K562 (cell line): ENCODE measurements around the gene PPP4R1. TPM values are rescaled to one million over a fixed set of nuclear protein-coding genes. Genes with fewer than 3 reads are reported as not detected.

Source experiments
- CEBPB ChIP-seq: fragments of 450-650 bp; IDR thresholded peaks from 2 replicates; pipeline ENCODE4 v1.6.1; 2016; ENCODE audit warnings: missing genetic modification characterization, missing compliant biosample characterization
- CHD4 ChIP-seq: fragments of 200-600 bp; sonication (generic); IDR thresholded peaks from 3 replicates; pipeline ENCODE4 v1.6.1; 2012; ENCODE audit warnings: low read depth, mild to moderate bottlenecking, mixed read lengths, low read length, inconsistent platforms; ENCODE audit not compliant: insufficient read depth, insufficient replicate concordance, poor library complexity, severe bottlenecking
- CLOCK ChIP-seq: fragments of 250-450 bp; sonication (Bioruptor Pico); IDR thresholded peaks from 2 replicates; pipeline ENCODE4 v1.4.0; 2020; ENCODE audit warnings: mild to moderate bottlenecking, moderate library complexity, borderline replicate concordance
- DPF2 ChIP-seq: fragments of 450-650 bp; IDR thresholded peaks from 2 replicates; pipeline ENCODE4 v1.6.1; 2016
- ETV6 ChIP-seq, 3 experiments: fragments of 150-350 bp in 1 of 3; sonication (generic) in 1 of 3; formaldehyde crosslinking in 1 of 3; IDR thresholded peaks; 2 replicates each; pipeline versions ENCODE4 v1.6.1 to v1.8.0; 2014 to 2022; ENCODE audit warnings: borderline replicate concordance in 2 of 3, low read depth in 2 of 3, antibody characterized with exemption in 1 of 3, low read length in 1 of 3, mild to moderate bottlenecking in 1 of 3, missing genetic modification reagents in 1 of 3
- HES1 ChIP-seq: fragments of 450-650 bp; IDR thresholded peaks from 2 replicates; pipeline ENCODE4 v1.6.1; 2016; ENCODE audit warnings: low read depth, mild to moderate bottlenecking, moderate library complexity
- HSF4 ChIP-seq: fragments of 250-450 bp; sonication (Bioruptor Pico); IDR thresholded peaks from 2 replicates; pipeline ENCODE4 v2.1.2; 2022; ENCODE audit warnings: mild to moderate bottlenecking, moderate library complexity, borderline replicate concordance
- KDM4B ChIP-seq, 2 experiments: fragments of 450-650 bp in 1 of 2; sonication (generic) in 1 of 2; IDR thresholded peaks; 2 replicates each; pipeline ENCODE4 v1.6.1; 2016 to 2017; ENCODE audit warnings: borderline replicate concordance in 2 of 2, antibody characterized with exemption in 1 of 2, low read depth in 1 of 2, mild to moderate bottlenecking in 1 of 2
- MAZ ChIP-seq, 2 experiments: fragments of 450-650 bp in 1 of 2; sonication (generic) in 1 of 2; formaldehyde crosslinking; IDR thresholded peaks in 1 of 2; conservative IDR thresholded peaks in 1 of 2; 2 replicates each; pipeline versions ENCODE4 v1.4.0 to v1.5.0; 2020; ENCODE audit warnings: mild to moderate bottlenecking in 1 of 2, missing genetic modification reagents in 1 of 2
- MITF ChIP-seq: IDR thresholded peaks from 2 replicates; pipeline ENCODE4 v1.6.1; 2014; ENCODE audit warnings: antibody characterized with exemption
- MYNN ChIP-seq, 2 experiments: sonication (generic); formaldehyde crosslinking in 1 of 2; IDR thresholded peaks; 2 replicates each; pipeline versions ENCODE4 v1.5.0 to v1.6.1; 2016 to 2020; ENCODE audit warnings: antibody characterized with exemption in 1 of 2, missing genetic modification reagents in 1 of 2
- NCOA1 ChIP-seq: fragments of 450-650 bp; IDR thresholded peaks from 2 replicates; pipeline ENCODE4 v1.6.1; 2016; ENCODE audit warnings: low read depth
- NCOR1 ChIP-seq: fragments of 450-650 bp; IDR thresholded peaks from 2 replicates; pipeline ENCODE4 v1.6.1; 2016; ENCODE audit warnings: mild to moderate bottlenecking, moderate library complexity
- NFATC3 ChIP-seq: fragments of 450-650 bp; IDR thresholded peaks from 2 replicates; pipeline ENCODE4 v1.6.1; 2017; ENCODE audit warnings: mild to moderate bottlenecking
- POLR3G ChIP-seq: IDR thresholded peaks from 2 replicates; pipeline ENCODE4 v1.6.1; 2011; ENCODE audit not compliant: insufficient read length, insufficient replicate concordance; ENCODE audit errors: extremely low read depth
- SMARCC2 ChIP-seq: fragments of 450-650 bp; IDR thresholded peaks from 2 replicates; pipeline ENCODE4 v1.6.1; 2017; ENCODE audit warnings: antibody characterized with exemption, moderate library complexity, mild to moderate bottlenecking, low read depth
- SRSF1 ChIP-seq: fragments of 200-400 bp; formaldehyde crosslinking; IDR thresholded peaks from 2 replicates; pipeline ENCODE4 v1.6.1; 2017; ENCODE audit warnings: mild to moderate bottlenecking, low read depth, low read length, moderate library complexity
- TFE3 ChIP-seq: fragments of 450-650 bp; formaldehyde crosslinking; IDR thresholded peaks from 2 replicates; pipeline ENCODE4 v1.4.0; 2020; ENCODE audit warnings: mild to moderate bottlenecking, mixed read lengths
- polyA plus RNA-seq, 8 experiments: library from polyadenylated mRNA; depleted of rRNA in 4 of 8; stranded (reverse) in 5 of 8; unstranded in 3 of 8; fragments of >200 nt; fragmentation: Nextera tagmentation in 2 of 8; fragmentation: Illumina TruSeq in 1 of 8; extraction: Ambion mirVana in 2 of 8; extraction: Trizol in 1 of 8; gene quantifications; 2 replicates each; pipeline versions ENCODE4 v1.2.1 to v1.2.3, GENCODE V29; 2011 to 2014; ENCODE audit warnings: inconsistent platforms in 1 of 8, missing spikeins in 1 of 8
- total RNA-seq, 7 experiments: library from RNA; depleted of rRNA in 6 of 7; stranded (reverse); fragments of >200 nt in 6 of 7; fragmentation: Illumina TruSeq in 2 of 7; extraction: Trizol in 2 of 7; gene quantifications; 2 replicates each; pipeline versions ENCODE4 v1.2.1 to v1.2.3, GENCODE V29; 2011 to 2021; ENCODE audit warnings: low replicate concordance in 1 of 7
- TF ChIP-seq, protein P1 (sequence below): fragments of 250-450 bp; sonication (Bioruptor Pico); IDR thresholded peaks from 2 replicates; pipeline ENCODE4 v1.5.0; 2021

Gene PPP4R1
- total and polyA plus RNA-seq, 9 of the 15 experiments (the other 6 are each of a cell fraction or from before 2014, with no cell fraction given): 23.5 to 136 (median 84.5) TPM

DNA sequence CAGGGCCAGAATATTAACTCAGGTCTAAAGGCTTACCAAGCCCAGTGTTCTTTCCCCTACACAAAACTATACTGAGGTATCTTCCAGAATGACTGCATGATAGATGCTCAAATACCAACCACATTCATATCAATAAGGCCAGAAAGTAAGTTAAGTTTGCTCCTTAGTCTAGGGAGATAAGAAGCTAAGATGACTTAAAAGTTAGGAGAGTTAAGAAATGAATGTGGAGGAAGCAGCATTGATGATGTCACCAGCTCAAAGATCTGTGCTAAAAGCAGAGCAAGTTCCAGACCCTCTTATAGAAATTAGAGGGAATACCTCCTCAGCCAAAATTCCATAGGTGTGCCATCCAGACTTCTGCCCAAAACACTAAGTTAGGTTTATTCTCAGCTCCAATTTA lies 6.1 kb downstream of the PPP4R1 start (continued):
- TF ChIP-seq POLR3G (no peak), SMARCC2 (peak; percentile 76), TFE3 (CRISPR knock-in tag) (no peak), NCOA1 (peak; percentile 45; the same call in 1 of the 2 replicates), NCOR1 (peak; percentile 78), CLOCK (CRISPR knock-in tag) (no peak), MYNN (IDR thresholded peaks at IDR 0.05) (0 out of 2 replicates have a peak, but pooled peaks have one; percentile 20), MYNN (CRISPR knock-in tag; IDR thresholded peaks at IDR 0.05) (no peak), KDM4B (IDR thresholded peaks at IDR 0.05; ENCODE audit: borderline replicate concordance in 2 of 2, low read depth in 1 of 2) (no peak), NFATC3 (no peak), CHD4 (no peak), ETV6 (IDR thresholded peaks at IDR 0.05; ENCODE audit: borderline replicate concordance in 1 of 2, low read depth in 2 of 2, low read length in 1 of 2) (no peak; a peak in 1 of 4 replicates), ETV6 (CRISPR knock-in tag; IDR thresholded peaks at IDR 0.05; ENCODE audit: borderline replicate concordance) (no peak), SRSF1 (no peak), HSF4 (CRISPR knock-in tag) (no peak), CEBPB (tag) (no peak), DPF2 (peak; percentile 93), MAZ (CRISPR knock-in tag; conservative IDR thresholded peaks at IDR 0.05 in 1 of 2, IDR thresholded peaks at IDR 0.05 in 1 of 2) (no peak), MITF (no peak), HES1 (0 out of 2 replicates have a peak, but pooled peaks have one; percentile 26)
- TF ChIP-seq, protein P1, sequence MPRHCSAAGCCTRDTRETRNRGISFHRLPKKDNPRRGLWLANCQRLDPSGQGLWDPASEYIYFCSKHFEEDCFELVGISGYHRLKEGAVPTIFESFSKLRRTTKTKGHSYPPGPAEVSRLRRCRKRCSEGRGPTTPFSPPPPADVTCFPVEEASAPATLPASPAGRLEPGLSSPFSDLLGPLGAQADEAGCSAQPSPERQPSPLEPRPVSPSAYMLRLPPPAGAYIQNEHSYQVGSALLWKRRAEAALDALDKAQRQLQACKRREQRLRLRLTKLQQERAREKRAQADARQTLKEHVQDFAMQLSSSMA: no peak
